GM21529 (cell line): ENCODE measurements around the gene HM13.
A peak's percentile ranks its signal among the peaks of the same experiment; 100 is the strongest.
"Not testable (repeated sequence)": the region's sequence is repeated elsewhere in the genome, so short reads cannot be mapped to it uniquely, and the experiment has no call there.

Source experiments
- ATAC-seq: cut with Tn5 transposase; IDR thresholded peaks from one replicate; pipeline ENCODE4 v1.9.1; 2021; ENCODE audit not compliant: unreplicated experiment

The HM13 gene

GRCh38 chr20:31542201-31542842 is 28.1 kb downstream of the HM13 start:
- ATAC-seq: no peak

GRCh38 chr20:31542963-31543362 is 28.7 kb downstream of the HM13 start:
- ATAC-seq: no peak

- no peak for ATAC-seq
Measured at GRCh38 chr20:31543966-31544598, 29.8 kb downstream of the HM13 start.

- no peak for ATAC-seq
Measured at GRCh38 chr20:31544600-31544999, 30.4 kb downstream of the HM13 start.

GRCh38 chr20:31545621-31546040 is 31.4 kb downstream of the HM13 start:
- not testable (repeated sequence) for ATAC-seq

- ATAC-seq: peak; percentile 73
Measured at GRCh38 chr20:31547017-31547675, 32.9 kb downstream of the HM13 start.

- no peak for ATAC-seq
Measured at GRCh38 chr20:31547720-31548298, 33.6 kb downstream of the HM13 start.

- no peak for ATAC-seq
Measured at GRCh38 chr20:31548820-31549512, 34.7 kb downstream of the HM13 start.

- ATAC-seq: no peak
Measured at GRCh38 chr20:31549513-31549880, 35.3 kb downstream of the HM13 start.

- ATAC-seq: no peak
Measured at GRCh38 chr20:31550099-31550498, 35.9 kb downstream of the HM13 start.

GRCh38 chr20:31551163-31552081 is 37.2 kb downstream of the HM13 start:
- no peak for ATAC-seq

GRCh38 chr20:31555203-31555775 is 41.0 kb downstream of the HM13 start:
- no peak for ATAC-seq

- ATAC-seq: no peak
Measured at GRCh38 chr20:31559704-31560093, 45.5 kb downstream of the HM13 start.

GRCh38 chr20:31560094-31560745 is 46.0 kb downstream of the HM13 start:
- peak; percentile 58 for ATAC-seq

GRCh38 chr20:31560746-31561598 is 46.7 kb downstream of the HM13 start:
- no peak for ATAC-seq

GRCh38 chr20:31562241-31562640 is 48.0 kb downstream of the HM13 start:
- ATAC-seq: no peak

GRCh38 chr20:31564284-31564683 is 50.0 kb downstream of the HM13 start:
- no peak for ATAC-seq

GRCh38 chr20:31565699-31566318 is 51.6 kb downstream of the HM13 start:
- no peak for ATAC-seq
